Tibial nerve (tissue), 4 donors: ENCODE measurements around the gene TVP23A.

Source experiments
- EP300 ChIP-seq, 2 donors: sonication (generic); formaldehyde crosslinking; IDR thresholded peaks; one replicate each; pipeline ENCODE4 v1.6.1; 2017; ENCODE audit warnings: antibody characterized with exemption in 2 of 2, mild to moderate bottlenecking in 1 of 2
- POLR2A ChIP-seq, 2 donors: fragments of 450-650 bp; IDR thresholded peaks; one replicate each; pipeline ENCODE4 v1.6.1; 2017; ENCODE audit warnings: antibody characterized with exemption in 2 of 2, mild to moderate bottlenecking in 2 of 2, moderate library complexity in 2 of 2
- TF ChIP-seq, protein P1 (sequence below), 5 experiments: fragments of 200-600 bp in 3 of 5; fragments of 450-650 bp in 2 of 5; sonication (generic) in 3 of 5; IDR thresholded peaks; one replicate each; pipeline ENCODE4 v1.5.1; 2016 to 2019; ENCODE audit warnings: antibody characterized with exemption in 5 of 5, mild to moderate bottlenecking in 3 of 5, moderate library complexity in 2 of 5

DNA sequence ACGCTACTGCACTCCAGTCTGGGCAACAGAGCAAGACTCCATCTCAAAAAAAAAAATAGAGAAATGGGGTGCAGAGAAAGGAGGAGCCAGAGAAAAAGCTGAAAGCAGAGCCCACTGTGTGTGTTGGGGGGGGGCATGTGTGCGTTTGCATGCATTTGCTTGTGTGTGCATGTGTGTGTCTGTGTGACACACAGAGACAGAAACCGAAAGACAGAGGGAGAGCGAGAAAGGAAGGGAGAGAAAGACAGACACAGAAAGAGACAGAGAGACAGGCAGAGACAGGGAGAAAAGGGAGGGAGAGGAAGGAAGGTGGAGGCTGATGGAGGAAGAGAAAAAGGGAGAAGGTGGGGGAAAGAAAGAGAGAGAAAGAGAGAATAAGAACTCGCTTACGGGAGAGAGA lies 48.6 kb upstream of the TVP23A start:
- TF ChIP-seq, protein P1, sequence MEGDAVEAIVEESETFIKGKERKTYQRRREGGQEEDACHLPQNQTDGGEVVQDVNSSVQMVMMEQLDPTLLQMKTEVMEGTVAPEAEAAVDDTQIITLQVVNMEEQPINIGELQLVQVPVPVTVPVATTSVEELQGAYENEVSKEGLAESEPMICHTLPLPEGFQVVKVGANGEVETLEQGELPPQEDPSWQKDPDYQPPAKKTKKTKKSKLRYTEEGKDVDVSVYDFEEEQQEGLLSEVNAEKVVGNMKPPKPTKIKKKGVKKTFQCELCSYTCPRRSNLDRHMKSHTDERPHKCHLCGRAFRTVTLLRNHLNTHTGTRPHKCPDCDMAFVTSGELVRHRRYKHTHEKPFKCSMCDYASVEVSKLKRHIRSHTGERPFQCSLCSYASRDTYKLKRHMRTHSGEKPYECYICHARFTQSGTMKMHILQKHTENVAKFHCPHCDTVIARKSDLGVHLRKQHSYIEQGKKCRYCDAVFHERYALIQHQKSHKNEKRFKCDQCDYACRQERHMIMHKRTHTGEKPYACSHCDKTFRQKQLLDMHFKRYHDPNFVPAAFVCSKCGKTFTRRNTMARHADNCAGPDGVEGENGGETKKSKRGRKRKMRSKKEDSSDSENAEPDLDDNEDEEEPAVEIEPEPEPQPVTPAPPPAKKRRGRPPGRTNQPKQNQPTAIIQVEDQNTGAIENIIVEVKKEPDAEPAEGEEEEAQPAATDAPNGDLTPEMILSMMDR (IDR thresholded peaks at IDR 0.05): no peak
- no peak for TF ChIP-seq POLR2A (IDR thresholded peaks at IDR 0.05)
- no peak for TF ChIP-seq EP300 (IDR thresholded peaks at IDR 0.05)
